ENCODE measurements around the gene SRBD1. TPM values are rescaled to one million over a fixed set of nuclear protein-coding genes. Genes with fewer than 3 reads are reported as not detected.

The SRBD1 gene
- polyA plus RNA-seq, 3 donors = 19.3 to 23.2 (median 20.6) TPM

GRCh38 chr2:45559436-45559835 is 51.6 kb downstream of the SRBD1 start:
- DNase-seq = no peak

DNA sequence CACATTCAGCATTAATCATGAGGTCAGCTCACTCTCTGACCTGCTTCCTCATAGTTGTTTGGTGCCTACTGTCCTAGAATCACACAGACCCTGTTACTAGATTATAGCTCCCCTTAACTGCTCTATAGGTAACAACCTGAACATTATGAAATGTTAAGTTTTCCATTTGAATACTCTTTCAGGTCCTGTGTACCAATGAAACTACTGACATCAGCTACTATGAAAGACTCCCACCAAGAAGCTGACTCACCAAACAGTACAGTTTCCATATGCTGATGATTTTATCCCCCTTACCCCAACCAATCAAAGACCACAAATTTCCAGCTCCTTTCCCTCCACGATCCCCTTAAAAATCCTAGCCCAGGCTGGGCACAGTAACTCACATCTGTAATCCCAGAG is 56.3 kb downstream of the SRBD1 start:
- DNase-seq = no peak

- DNase-seq = no peak
These were observed 56.9 kb downstream of the SRBD1 start for GRCh38 chr2:45554073-45554741.

- DNase-seq = no peak
These were observed 59.2 kb downstream of the SRBD1 start for GRCh38 chr2:45551862-45552261.

DNA sequence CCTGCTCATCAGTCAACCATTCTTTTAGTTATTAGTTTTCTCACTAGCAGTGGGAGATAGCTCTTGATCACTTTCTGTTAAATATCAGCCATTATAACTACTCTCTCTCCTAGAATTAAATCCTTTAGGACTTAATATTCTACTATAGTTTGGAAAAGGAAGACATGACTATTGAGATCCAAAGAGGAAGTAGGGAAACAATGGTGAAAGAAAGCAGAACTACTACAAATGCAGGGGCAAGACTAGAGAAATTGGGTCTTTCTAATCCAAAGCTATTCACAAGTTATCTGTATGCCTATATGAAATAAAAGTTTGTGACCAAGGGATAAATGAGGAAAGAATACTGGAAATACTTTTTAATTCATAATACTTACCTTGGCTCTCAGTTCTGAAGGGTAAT is 65.1 kb downstream of the SRBD1 start:
- DNase-seq = no peak

DNA sequence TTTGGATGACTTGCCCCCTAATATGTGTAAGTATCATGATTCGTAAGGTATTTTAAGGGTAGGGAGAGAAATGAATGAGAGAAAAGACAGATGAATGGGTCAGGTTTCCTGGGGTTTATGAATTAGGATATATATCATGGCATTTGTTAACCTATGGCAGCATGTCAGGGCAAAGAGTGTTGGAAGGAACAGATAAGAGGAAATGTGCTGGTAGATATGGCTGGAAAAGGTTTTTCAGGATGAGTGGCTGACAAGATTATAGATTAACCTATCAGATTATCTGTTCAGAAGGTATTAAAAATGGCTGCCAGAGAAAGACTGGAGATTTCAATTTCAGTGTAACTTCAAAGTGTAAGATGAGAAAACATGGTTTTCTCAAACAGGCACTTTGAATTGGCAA is 67.8 kb downstream of the SRBD1 start:
- DNase-seq = no peak

DNA sequence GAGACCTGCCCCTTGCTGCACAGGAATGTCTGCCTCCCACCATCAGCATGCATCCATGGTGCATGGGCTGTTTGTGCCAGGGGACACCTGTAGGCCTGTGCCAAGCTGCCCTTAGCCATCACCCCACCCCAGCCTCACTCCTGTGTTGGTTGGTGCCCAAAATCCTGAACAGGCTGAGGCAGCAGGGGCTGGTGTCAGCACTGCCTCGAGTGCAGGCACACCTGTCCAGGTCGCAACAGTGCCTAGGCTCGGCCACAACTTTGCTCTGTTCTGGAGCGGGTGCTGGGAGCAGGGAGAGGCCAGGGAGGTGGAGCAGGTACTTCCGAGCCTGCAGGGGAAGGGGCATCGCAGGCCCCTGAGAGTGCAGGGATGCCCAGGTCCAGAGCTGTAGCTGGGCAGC is 69.1 kb downstream of the SRBD1 start:
- no peak for DNase-seq

DNA sequence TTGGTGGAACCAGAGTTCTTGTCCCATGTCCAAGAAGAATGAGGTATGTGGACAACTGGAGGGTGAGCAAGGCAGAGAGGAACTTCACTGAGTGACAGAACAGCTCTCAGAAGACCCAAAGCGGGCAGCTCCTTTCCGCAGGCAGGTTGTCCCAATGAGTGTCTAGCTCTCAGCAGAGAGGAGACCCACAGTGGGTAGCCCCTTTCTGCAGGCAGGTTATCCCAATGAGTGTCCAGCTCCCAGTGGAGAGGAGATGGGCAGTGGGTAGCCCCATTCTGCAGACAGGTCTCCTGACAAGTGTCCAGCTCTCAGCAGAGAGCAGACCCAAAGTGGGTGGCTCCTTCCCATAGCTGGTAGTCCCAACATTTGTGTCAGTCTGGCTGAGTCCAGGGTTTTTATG is 69.6 kb downstream of the SRBD1 start:
- DNase-seq = no peak

- no peak for DNase-seq
These were observed 70.1 kb downstream of the SRBD1 start for GRCh38 chr2:45540942-45541341.

GRCh38 chr2:45533771-45534170 is 77.3 kb downstream of the SRBD1 start:
- DNase-seq = no peak

- DNase-seq = peak; percentile 47
These were observed 78.9 kb downstream of the SRBD1 start for GRCh38 chr2:45532181-45532580.

- DNase-seq = no peak
These were observed 87.1 kb downstream of the SRBD1 start for GRCh38 chr2:45524016-45524415.

DNA sequence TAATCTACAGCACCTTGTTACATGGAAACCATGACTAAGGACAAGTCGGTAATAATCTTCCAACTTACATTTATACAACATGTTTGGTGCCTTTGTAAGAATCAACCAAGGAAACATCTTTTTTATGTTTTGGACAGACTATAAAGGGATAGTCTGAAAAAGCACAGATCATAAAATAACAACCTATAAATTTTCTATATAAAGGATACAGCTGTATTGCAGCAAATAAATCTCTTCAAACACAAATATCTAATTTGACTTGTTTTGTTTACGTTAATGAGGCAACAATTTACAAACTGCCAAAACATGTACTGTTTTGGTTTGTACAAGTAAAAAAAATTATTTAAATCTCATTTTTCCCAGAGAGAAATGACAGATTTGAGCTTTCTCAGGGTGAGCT is 92.5 kb downstream of the SRBD1 start:
- DNase-seq = no peak

GRCh38 chr2:45510701-45511420 is 100.2 kb downstream of the SRBD1 start:
- no peak for DNase-seq

- no peak for DNase-seq
These were observed 104.3 kb downstream of the SRBD1 start for GRCh38 chr2:45506756-45507155.

DNA sequence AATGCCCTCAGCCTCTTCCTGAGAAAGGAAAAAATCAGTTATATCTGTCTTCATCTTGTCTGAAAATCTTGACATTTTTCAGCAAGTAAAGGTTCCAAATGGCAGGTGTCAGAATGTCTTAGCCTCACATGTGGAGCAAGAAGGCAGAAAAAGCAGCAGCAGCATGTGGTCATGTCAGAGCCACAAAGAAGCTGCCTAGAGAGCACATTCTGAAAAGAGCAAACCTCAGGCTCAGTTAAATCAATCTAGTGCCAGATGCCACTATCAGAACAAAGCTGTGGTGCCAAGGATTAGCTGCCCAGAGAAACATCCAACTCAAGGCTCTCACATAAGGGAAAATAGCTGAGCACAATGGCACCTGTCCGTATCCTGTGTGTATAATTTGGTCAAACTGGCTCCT is 105.9 kb downstream of the SRBD1 start:
- no peak for DNase-seq

- no peak for DNase-seq
These were observed 112.2 kb downstream of the SRBD1 start for GRCh38 chr2:45498661-45499550.

DNA sequence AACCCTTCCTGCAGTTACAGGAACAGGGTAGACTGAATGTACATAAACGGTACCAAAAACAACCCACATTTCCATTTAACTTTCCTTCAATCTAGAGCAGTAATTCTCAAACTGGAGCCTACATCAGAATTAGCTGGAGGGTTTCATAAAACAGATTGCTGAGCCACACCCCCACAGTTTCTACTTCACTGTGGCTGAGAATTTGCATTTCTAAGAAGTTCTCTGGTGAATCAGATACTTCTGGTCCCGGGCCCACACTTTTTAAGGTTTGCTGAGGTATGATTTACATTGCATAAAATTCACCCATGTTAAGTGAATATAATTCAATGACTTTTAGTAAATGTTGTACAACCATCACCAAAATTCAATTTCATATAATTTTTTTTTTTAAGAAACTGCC is 113.7 kb downstream of the SRBD1 start:
- DNase-seq = no peak

DNA sequence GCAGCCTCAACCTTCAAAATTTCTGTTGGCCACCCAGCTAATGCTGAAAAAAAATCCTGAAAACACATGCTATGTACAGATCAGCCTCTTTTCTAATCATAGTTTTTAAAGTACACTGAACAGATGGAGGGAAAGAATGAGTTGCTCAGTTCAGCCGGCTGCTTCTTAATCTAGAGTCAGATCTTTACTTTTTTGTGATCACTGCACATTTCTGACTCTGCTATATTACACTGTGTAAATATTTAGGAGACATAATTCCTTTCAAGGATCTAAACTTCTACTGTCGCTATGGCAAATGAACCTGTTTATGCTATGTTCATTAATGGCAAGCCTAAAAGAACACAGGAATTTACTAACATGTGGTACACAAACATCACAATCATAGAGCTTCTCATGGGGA is 114.2 kb downstream of the SRBD1 start:
- no peak for DNase-seq

- DNase-seq = no peak
These were observed 116.1 kb downstream of the SRBD1 start for GRCh38 chr2:45494978-45495293.

DNA sequence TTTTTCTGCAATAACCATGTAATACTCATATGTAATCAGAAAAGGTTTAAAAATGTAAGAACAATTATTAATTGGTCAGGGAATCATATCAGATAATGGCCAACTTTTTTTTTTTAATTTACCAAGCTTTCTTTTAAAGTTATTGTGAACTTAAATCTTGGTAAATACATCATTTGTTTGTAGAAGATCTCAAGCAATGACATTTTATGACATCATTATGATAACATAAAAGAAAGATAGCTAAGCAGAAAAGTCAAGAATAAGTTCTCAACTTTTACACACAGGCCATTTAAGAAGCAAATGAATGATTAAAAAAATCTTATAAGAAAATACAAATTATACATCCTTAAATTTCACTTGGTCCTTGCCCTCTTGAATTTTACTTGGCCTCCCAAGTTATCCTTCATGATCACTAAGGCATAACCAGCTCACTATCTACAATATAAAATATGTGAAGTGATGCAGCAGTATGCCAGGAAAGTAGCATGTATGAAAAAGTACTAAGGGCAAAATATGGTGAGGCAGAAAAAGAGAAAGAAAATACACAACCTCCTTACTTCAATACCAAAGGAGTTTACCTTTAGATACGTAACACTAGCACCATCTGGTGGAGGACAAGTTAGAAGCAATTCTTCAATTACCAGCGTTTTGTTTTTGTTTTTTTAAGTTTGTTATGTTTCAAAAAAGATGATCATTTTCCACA is 116.6 kb downstream of the SRBD1 start:
- DNase-seq = peak; percentile 74

- no peak for DNase-seq
These were observed 126.1 kb downstream of the SRBD1 start for GRCh38 chr2:45484965-45485364.
